HEK293 (cell line): Measurements from ENCODE around the gene GRM5.

Experiments
- BCL11A ChIP-seq: fragments of 450-650 bp; formaldehyde crosslinking; IDR thresholded peaks from 2 replicates; pipeline ENCODE4 v1.5.1; 2016; ENCODE audit warnings: low read depth, missing biosample characterization, missing genetic modification characterization
- OVOL3 ChIP-seq: fragments of 450-650 bp; formaldehyde crosslinking; IDR thresholded peaks from 2 replicates; pipeline ENCODE4 v1.5.1; 2016; ENCODE audit warnings: missing biosample characterization, missing genetic modification characterization
- PRDM1 ChIP-seq: fragments of 450-650 bp; formaldehyde crosslinking; IDR thresholded peaks from 2 replicates; pipeline ENCODE4; 2016; ENCODE audit warnings: missing biosample characterization, missing genetic modification characterization
- ZBTB17 ChIP-seq: fragments of 450-650 bp; formaldehyde crosslinking; IDR thresholded peaks from 2 replicates; pipeline ENCODE4 v1.5.1; 2016; ENCODE audit warnings: missing biosample characterization, missing genetic modification characterization
- ZNF24 ChIP-seq: fragments of 450-650 bp; formaldehyde crosslinking; IDR thresholded peaks from 2 replicates; pipeline ENCODE4 v1.5.1; 2016; ENCODE audit warnings: missing biosample characterization, missing genetic modification characterization
- ZNF248 ChIP-seq: fragments of 450-650 bp; formaldehyde crosslinking; IDR thresholded peaks from 2 replicates; pipeline ENCODE4 v1.5.1; 2017; ENCODE audit warnings: missing biosample characterization, missing genetic modification characterization
- ZNF585B ChIP-seq: fragments of 450-650 bp; formaldehyde crosslinking; IDR thresholded peaks from 2 replicates; pipeline ENCODE4 v1.5.1; 2016; ENCODE audit warnings: missing biosample characterization, missing genetic modification characterization
- ZNF660 ChIP-seq: fragments of 450-650 bp; IDR thresholded peaks from 2 replicates; pipeline ENCODE4 v1.5.1; 2018; ENCODE audit warnings: missing biosample characterization, mild to moderate bottlenecking, missing genetic modification characterization
- ZNF677 ChIP-seq: fragments of 450-650 bp; IDR thresholded peaks from 2 replicates; pipeline ENCODE4 v1.5.0; 2018; ENCODE audit warnings: missing biosample characterization, mild to moderate bottlenecking, missing genetic modification characterization, moderate library complexity
- ZNF777 ChIP-seq: fragments of 450-650 bp; formaldehyde crosslinking; IDR thresholded peaks from 2 replicates; pipeline ENCODE4 v1.5.1; 2017; ENCODE audit warnings: missing biosample characterization, missing genetic modification characterization, borderline replicate concordance
- TF ChIP-seq, protein P1 (sequence below): fragments of 450-650 bp; formaldehyde crosslinking; IDR thresholded peaks from 2 replicates; pipeline ENCODE4 v1.5.1; 2016; ENCODE audit warnings: missing biosample characterization, missing genetic modification characterization
- TF ChIP-seq, protein P2 (sequence below): fragments of 450-650 bp; formaldehyde crosslinking; IDR thresholded peaks from 2 replicates; pipeline ENCODE4 v1.5.1; 2016; ENCODE audit warnings: missing biosample characterization, missing genetic modification characterization, low read depth
- TF ChIP-seq, protein P3 (sequence below): fragments of 450-650 bp; formaldehyde crosslinking; IDR thresholded peaks from 2 replicates; pipeline ENCODE4 v1.5.1; 2016; ENCODE audit warnings: missing biosample characterization, missing genetic modification characterization
- TF ChIP-seq, protein P4 (sequence below): fragments of 450-650 bp; formaldehyde crosslinking; IDR thresholded peaks from 2 replicates; pipeline ENCODE4 v1.5.1; 2017; ENCODE audit warnings: missing biosample characterization, missing genetic modification characterization

DNA sequence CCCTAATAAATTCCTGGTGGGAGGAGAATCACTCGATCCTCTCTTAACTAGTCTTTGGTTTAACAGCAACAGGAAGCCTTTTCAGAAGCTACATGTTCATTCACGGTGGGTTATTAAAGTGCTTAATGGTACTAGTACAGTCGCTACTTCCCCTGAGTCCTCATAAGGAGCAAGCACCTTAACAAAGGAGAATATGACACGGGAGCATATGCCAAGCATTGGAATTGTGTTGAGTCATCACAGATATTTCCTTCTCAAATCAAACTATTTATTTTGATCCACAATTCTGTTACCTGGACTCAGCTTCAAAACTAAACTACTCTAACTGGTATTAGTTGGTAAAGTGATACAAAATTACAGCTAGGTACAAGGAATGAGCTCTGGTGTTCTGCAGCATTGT is 550.8 kb downstream of the GRM5 start:
- TF ChIP-seq ZNF660 (tag by site-specific recombination) (no peak), ZNF24 (no peak), ZNF585B (tag by site-specific recombination) (no peak), ZNF248 (tag by site-specific recombination) (no peak), BCL11A (no peak), ZNF777 (no peak), PRDM1 (no peak), ZBTB17 (tag by site-specific recombination) (no peak), OVOL3 (tag by site-specific recombination) (no peak), ZNF677 (tag by site-specific recombination) (no peak)
- TF ChIP-seq, protein P1, sequence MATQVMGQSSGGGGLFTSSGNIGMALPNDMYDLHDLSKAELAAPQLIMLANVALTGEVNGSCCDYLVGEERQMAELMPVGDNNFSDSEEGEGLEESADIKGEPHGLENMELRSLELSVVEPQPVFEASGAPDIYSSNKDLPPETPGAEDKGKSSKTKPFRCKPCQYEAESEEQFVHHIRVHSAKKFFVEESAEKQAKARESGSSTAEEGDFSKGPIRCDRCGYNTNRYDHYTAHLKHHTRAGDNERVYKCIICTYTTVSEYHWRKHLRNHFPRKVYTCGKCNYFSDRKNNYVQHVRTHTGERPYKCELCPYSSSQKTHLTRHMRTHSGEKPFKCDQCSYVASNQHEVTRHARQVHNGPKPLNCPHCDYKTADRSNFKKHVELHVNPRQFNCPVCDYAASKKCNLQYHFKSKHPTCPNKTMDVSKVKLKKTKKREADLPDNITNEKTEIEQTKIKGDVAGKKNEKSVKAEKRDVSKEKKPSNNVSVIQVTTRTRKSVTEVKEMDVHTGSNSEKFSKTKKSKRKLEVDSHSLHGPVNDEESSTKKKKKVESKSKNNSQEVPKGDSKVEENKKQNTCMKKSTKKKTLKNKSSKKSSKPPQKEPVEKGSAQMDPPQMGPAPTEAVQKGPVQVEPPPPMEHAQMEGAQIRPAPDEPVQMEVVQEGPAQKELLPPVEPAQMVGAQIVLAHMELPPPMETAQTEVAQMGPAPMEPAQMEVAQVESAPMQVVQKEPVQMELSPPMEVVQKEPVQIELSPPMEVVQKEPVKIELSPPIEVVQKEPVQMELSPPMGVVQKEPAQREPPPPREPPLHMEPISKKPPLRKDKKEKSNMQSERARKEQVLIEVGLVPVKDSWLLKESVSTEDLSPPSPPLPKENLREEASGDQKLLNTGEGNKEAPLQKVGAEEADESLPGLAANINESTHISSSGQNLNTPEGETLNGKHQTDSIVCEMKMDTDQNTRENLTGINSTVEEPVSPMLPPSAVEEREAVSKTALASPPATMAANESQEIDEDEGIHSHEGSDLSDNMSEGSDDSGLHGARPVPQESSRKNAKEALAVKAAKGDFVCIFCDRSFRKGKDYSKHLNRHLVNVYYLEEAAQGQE = no peak
- TF ChIP-seq, protein P2, sequence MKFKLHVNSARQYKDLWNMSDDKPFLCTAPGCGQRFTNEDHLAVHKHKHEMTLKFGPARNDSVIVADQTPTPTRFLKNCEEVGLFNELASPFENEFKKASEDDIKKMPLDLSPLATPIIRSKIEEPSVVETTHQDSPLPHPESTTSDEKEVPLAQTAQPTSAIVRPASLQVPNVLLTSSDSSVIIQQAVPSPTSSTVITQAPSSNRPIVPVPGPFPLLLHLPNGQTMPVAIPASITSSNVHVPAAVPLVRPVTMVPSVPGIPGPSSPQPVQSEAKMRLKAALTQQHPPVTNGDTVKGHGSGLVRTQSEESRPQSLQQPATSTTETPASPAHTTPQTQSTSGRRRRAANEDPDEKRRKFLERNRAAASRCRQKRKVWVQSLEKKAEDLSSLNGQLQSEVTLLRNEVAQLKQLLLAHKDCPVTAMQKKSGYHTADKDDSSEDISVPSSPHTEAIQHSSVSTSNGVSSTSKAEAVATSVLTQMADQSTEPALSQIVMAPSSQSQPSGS (tag by site-specific recombination) = no peak
- TF ChIP-seq, protein P3, sequence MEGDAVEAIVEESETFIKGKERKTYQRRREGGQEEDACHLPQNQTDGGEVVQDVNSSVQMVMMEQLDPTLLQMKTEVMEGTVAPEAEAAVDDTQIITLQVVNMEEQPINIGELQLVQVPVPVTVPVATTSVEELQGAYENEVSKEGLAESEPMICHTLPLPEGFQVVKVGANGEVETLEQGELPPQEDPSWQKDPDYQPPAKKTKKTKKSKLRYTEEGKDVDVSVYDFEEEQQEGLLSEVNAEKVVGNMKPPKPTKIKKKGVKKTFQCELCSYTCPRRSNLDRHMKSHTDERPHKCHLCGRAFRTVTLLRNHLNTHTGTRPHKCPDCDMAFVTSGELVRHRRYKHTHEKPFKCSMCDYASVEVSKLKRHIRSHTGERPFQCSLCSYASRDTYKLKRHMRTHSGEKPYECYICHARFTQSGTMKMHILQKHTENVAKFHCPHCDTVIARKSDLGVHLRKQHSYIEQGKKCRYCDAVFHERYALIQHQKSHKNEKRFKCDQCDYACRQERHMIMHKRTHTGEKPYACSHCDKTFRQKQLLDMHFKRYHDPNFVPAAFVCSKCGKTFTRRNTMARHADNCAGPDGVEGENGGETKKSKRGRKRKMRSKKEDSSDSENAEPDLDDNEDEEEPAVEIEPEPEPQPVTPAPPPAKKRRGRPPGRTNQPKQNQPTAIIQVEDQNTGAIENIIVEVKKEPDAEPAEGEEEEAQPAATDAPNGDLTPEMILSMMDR (tag by site-specific recombination) = no peak
- TF ChIP-seq, protein P4, sequence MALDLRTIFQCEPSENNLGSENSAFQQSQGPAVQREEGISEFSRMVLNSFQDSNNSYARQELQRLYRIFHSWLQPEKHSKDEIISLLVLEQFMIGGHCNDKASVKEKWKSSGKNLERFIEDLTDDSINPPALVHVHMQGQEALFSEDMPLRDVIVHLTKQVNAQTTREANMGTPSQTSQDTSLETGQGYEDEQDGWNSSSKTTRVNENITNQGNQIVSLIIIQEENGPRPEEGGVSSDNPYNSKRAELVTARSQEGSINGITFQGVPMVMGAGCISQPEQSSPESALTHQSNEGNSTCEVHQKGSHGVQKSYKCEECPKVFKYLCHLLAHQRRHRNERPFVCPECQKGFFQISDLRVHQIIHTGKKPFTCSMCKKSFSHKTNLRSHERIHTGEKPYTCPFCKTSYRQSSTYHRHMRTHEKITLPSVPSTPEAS = no peak
